SK-N-MC (cell line): Measurements from ENCODE around the gene SAP25.

Source experiments
- EZH2 ChIP-seq: fragments of 200-600 bp; sonication (generic); IDR thresholded peaks from one replicate; pipeline ENCODE4 v1.6.1; 2017; ENCODE audit warnings: antibody characterized with exemption
- FOXP2 ChIP-seq: optimal IDR thresholded peaks from 2 replicates; pipeline ENCODE3; 2011; ENCODE audit warnings: mild to moderate bottlenecking, moderate library complexity; ENCODE audit not compliant: insufficient read depth; ENCODE audit errors: extremely low read length, control extremely low read depth
- POLR2AphosphoS5 ChIP-seq: IDR thresholded peaks from 2 replicates; pipeline ENCODE4 v1.6.1; 2012; ENCODE audit warnings: mild to moderate bottlenecking, low read depth, low read length, borderline replicate concordance

DNA sequence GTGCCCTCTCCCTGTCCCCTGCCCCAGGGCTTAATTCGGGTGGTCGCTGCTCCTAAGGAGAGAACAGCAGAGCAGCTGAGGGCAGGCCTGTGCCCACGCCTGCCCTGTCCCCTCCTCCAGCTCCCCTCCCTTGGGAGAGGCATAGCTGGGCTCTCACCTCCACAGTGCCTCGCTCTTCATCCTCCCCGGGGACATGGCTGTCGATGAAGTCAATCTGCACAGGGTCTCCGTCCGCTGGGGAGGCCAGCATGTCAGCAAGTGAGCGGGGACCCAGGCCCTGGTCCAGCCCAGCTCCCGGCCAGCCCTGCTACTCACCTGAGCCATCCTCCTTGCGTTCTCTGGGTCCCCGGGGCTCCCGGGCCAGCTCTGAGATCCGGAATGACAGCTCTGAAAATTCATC is 3.8 kb upstream of the SAP25 start:
- no peak for TF ChIP-seq EZH2
- TF ChIP-seq POLR2AphosphoS5: no peak
- no peak for TF ChIP-seq FOXP2
